RKO (cell line): ENCODE measurements around the gene MSH6.
"Not testable (repeated sequence)": the region's sequence is repeated elsewhere in the genome, so short reads cannot be mapped to it uniquely, and the experiment has no call there.

Experiments
- DNase-seq: peaks from one replicate; pipeline ENCODE4 v3.0.0-alpha.2; 2016; ENCODE audit warnings: low spot score

Gene MSH6

GRCh38 chr2:47844162-47844561 is 61.2 kb downstream of the MSH6 start:
- no peak for DNase-seq

- DNase-seq = no peak
These were observed 66.4 kb downstream of the MSH6 start for GRCh38 chr2:47849368-47849767.

GRCh38 chr2:47850198-47850597 is 67.3 kb downstream of the MSH6 start:
- no peak for DNase-seq

GRCh38 chr2:47853067-47853777 is 70.3 kb downstream of the MSH6 start:
- DNase-seq = not testable (repeated sequence)
